SK-N-SH (cell line): ENCODE results near the gene MYH11. TPM values are rescaled to one million over a fixed set of nuclear protein-coding genes. Genes with fewer than 3 reads are reported as not detected.

Source experiments
- CTCF ChIA-PET: fragments of 300-600, 350-600 bp; formaldehyde crosslinking; extraction: SDS; loops from one replicate; lab custom pipeline; 2021; lab: Yijun Ruan, JAX
- POLR2A ChIA-PET: fragments of 350-600 bp; sonication (Branson Sonifier 250); formaldehyde crosslinking; extraction: SDS; loops from one replicate; lab custom pipeline; 2020; ENCODE audit warnings: antibody characterized with exemption, inconsistent platforms; lab: Yijun Ruan, JAX
- DNase-seq: peaks from one replicate; pipeline ENCODE4 v3.0.0; 2012
- H2AFZ ChIP-seq: fragments of 200-600 bp; sonication (generic); 2 replicates; pipeline ENCODE4 v1.8.1; 2016; ENCODE audit warnings: antibody characterized with exemption, mild to moderate bottlenecking, low read depth
- H3F3A ChIP-seq: fragments of 200-600 bp; sonication (generic); replicated peaks from 2 replicates; pipeline ENCODE3; 2016; ENCODE audit warnings: antibody characterized with exemption, mild to moderate bottlenecking; ENCODE audit not compliant: insufficient read depth
- H3K27ac ChIP-seq, 2 experiments: fragments of 200-500 bp in 1 of 2; fragments of 200-600 bp in 1 of 2; sonication (Bioruptor generic) in 1 of 2; sonication (generic), shearing (Covaris generic) in 1 of 2; 2 replicates each; pipeline versions ENCODE4 v1.5.1 to v1.6.1; 2014 to 2016; ENCODE audit warnings: low read depth in 2 of 2, inconsistent platforms in 1 of 2, low read length in 1 of 2, mild to moderate bottlenecking in 1 of 2, mixed read lengths in 1 of 2
- H3K27me3 ChIP-seq: fragments of 200-600 bp; sonication (generic), shearing (Covaris generic); 2 replicates; pipeline ENCODE4 v1.6.1; 2016; ENCODE audit warnings: mixed run types; ENCODE audit not compliant: insufficient read depth
- H3K36me3 ChIP-seq, 2 experiments: fragments of 200-500 bp in 1 of 2; fragments of 200-600 bp in 1 of 2; sonication (Bioruptor generic) in 1 of 2; sonication (generic) in 1 of 2; replicated peaks in 1 of 2; 2 replicates each; pipeline versions ENCODE3 to v1.5.1; 2014 to 2016; ENCODE audit warnings: low read length in 1 of 2, mild to moderate bottlenecking in 1 of 2; ENCODE audit not compliant: insufficient read depth in 2 of 2, control insufficient read depth in 1 of 2
- H3K4me1 ChIP-seq, 2 experiments: fragments of 200-500 bp in 1 of 2; fragments of 200-600 bp in 1 of 2; sonication (Bioruptor generic) in 1 of 2; sonication (generic), shearing (Covaris generic) in 1 of 2; 2 replicates each; pipeline versions ENCODE4 v1.5.1 to v1.6.1; 2014 to 2016; ENCODE audit warnings: low read depth in 1 of 2, low read length in 1 of 2, mixed run types in 1 of 2; ENCODE audit not compliant: insufficient read depth in 2 of 2, control insufficient read depth in 1 of 2
- H3K4me2 ChIP-seq: fragments of 200-600 bp; sonication (generic), shearing (Covaris generic); 2 replicates; pipeline ENCODE4 v1.6.1; 2017; ENCODE audit warnings: mixed run types
- H3K4me3 ChIP-seq, 2 experiments: fragments of 200-500 bp in 1 of 2; fragments of 200-600 bp in 1 of 2; sonication (Bioruptor generic) in 1 of 2; sonication (generic), shearing (Covaris generic) in 1 of 2; 2 replicates each; pipeline versions ENCODE4 v1.5.1 to v1.8.1; 2014 to 2016; ENCODE audit warnings: low read depth in 2 of 2, inconsistent platforms in 1 of 2, low read length in 1 of 2, mild to moderate bottlenecking in 1 of 2, mixed read lengths in 1 of 2, moderate library complexity in 1 of 2
- H3K79me2 ChIP-seq: fragments of 200-600 bp; sonication (generic); 2 replicates; pipeline ENCODE4 v1.8.1; 2017; ENCODE audit warnings: mild to moderate bottlenecking; ENCODE audit not compliant: insufficient read depth
- H3K9ac ChIP-seq: fragments of 200-600 bp; sonication (generic); 2 replicates; pipeline ENCODE4 v1.6.1; 2017; ENCODE audit warnings: mixed run types
- H3K9me2 ChIP-seq: fragments of 200-600 bp; sonication (generic); 2 replicates; pipeline ENCODE4 v1.6.1; 2017; ENCODE audit warnings: mixed run types
- H3K9me3 ChIP-seq: fragments of 200-600 bp; sonication (generic); 2 replicates; pipeline ENCODE4 v1.6.1; 2017; ENCODE audit warnings: mixed run types, mild to moderate bottlenecking, moderate library complexity
- H4K20me1 ChIP-seq: fragments of 200-600 bp; sonication (generic); 2 replicates; pipeline ENCODE4 v1.6.1; 2017; ENCODE audit warnings: mild to moderate bottlenecking, mixed run types; ENCODE audit not compliant: insufficient read depth
- CHD2 ChIP-seq: fragments of 150-350 bp; IDR thresholded peaks from 2 replicates; pipeline ENCODE4 v1.6.1; 2018; ENCODE audit warnings: low read length; ENCODE audit not compliant: partially characterized antibody
- EP300 ChIP-seq, 2 experiments: IDR thresholded peaks; 2 replicates each; pipeline versions ENCODE4 v1.4.0 to v1.6.1; 2012; ENCODE audit warnings: borderline replicate concordance in 1 of 2, low read depth in 1 of 2, low read length in 1 of 2
- EZH2phosphoT487 ChIP-seq: fragments of 200-600 bp; sonication (generic); IDR thresholded peaks from 2 replicates; pipeline ENCODE4 v1.6.1; 2017; ENCODE audit warnings: low read depth, mixed run types, mild to moderate bottlenecking, antibody characterized with exemption, moderate library complexity, borderline replicate concordance
- FOXJ3 ChIP-seq: sonication (generic); formaldehyde crosslinking; IDR thresholded peaks from 2 replicates; pipeline ENCODE4 v1.5.1; 2020; ENCODE audit warnings: mild to moderate bottlenecking, missing genetic modification reagents
- FOXM1 ChIP-seq: IDR thresholded peaks from 2 replicates; pipeline ENCODE4 v1.4.0; 2012; ENCODE audit warnings: low read depth, mild to moderate bottlenecking
- GABPA ChIP-seq: IDR thresholded peaks from 2 replicates; pipeline ENCODE4 v1.4.0; 2012; ENCODE audit warnings: low read depth, mild to moderate bottlenecking
- IRF3 ChIP-seq: fragments of 150-350 bp; IDR thresholded peaks from 2 replicates; pipeline ENCODE4 v1.6.1; 2016; ENCODE audit warnings: mild to moderate bottlenecking, low read depth, low read length
- MAX ChIP-seq: IDR thresholded peaks from 2 replicates; pipeline ENCODE4 v1.4.0; 2012; ENCODE audit warnings: low read depth
- MXI1 ChIP-seq: IDR thresholded peaks from 2 replicates; pipeline ENCODE4 v1.6.1; 2012; ENCODE audit warnings: mild to moderate bottlenecking, low read depth, low read length, improper control_type of control experiment
- NFIC ChIP-seq: IDR thresholded peaks from 2 replicates; pipeline ENCODE4 v1.4.0; 2012; ENCODE audit warnings: borderline replicate concordance
- RAD21 ChIP-seq: IDR thresholded peaks from 2 replicates; pipeline ENCODE4 v1.6.1; 2012; ENCODE audit warnings: mild to moderate bottlenecking, low read length
- RFX5 ChIP-seq: IDR thresholded peaks from 2 replicates; pipeline ENCODE4 v1.6.1; 2012; ENCODE audit warnings: mild to moderate bottlenecking, improper control_type of control experiment, low read length
- TAF1 ChIP-seq: IDR thresholded peaks from 2 replicates; pipeline ENCODE4 v1.6.1; 2012; ENCODE audit warnings: low read depth, mild to moderate bottlenecking, low read length, moderate library complexity, borderline replicate concordance
- TCF12 ChIP-seq: IDR thresholded peaks from 2 replicates; pipeline ENCODE4 v1.4.0; 2012
- TEAD4 ChIP-seq: IDR thresholded peaks from 2 replicates; pipeline ENCODE4 v1.4.0; 2012; ENCODE audit warnings: mild to moderate bottlenecking, borderline replicate concordance; ENCODE audit not compliant: insufficient read depth
- USF2 ChIP-seq: fragments of 150-350 bp; IDR thresholded peaks from 2 replicates; pipeline ENCODE4 v1.6.1; 2017; ENCODE audit warnings: antibody characterized with exemption, low read length, low read depth, borderline replicate concordance
- WGBS: methylation state at CpG from one replicate; pipeline ENCODE4 v1.1.6; 2017; ENCODE audit warnings: low lambda C conversion rate; 5-methylcytosine and 5-hydroxymethylcytosine counted together
- polyA plus RNA-seq, 3 experiments: library from polyadenylated mRNA; depleted of rRNA; stranded (reverse); fragments of >200 nt; gene quantifications; 2 replicates each; pipeline ENCODE4 v1.2.3, GENCODE V29; 2012
- TF ChIP-seq, protein P1 (sequence below): IDR thresholded peaks from 2 replicates; pipeline ENCODE4 v1.4.0; 2012; ENCODE audit warnings: low read depth, borderline replicate concordance
- TF ChIP-seq, protein P2 (sequence below): IDR thresholded peaks from 2 replicates; pipeline ENCODE4 v1.6.1; 2012; ENCODE audit warnings: mild to moderate bottlenecking, low read depth, low read length, moderate library complexity

The MYH11 gene
- polyA plus RNA-seq, 1 of the 3 experiments (the other 2 are of a cell fraction) = 0.02 TPM

DNA sequence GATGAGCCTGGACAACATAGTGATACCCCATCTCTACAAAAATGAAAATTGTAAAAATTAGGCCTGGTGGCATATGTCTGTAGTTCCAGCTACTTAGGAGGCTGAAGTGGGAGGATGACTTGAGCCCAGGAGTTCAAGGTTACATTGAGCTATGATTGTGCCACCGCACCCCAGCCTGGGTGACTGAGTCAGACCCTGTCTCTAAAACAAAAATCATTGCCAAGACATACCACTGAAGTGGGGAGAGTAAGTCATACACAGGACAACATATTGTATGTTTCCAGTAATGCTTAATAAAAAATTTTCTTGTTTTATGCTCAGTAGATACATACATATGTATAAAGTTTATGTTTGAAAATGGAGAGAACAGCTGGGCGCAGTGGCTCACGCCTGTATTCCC, 167.5 kb downstream of the MYH11 start (continued):
- TF ChIP-seq TEAD4 = no peak
- TF ChIP-seq NFIC = no peak
- no peak for TF ChIP-seq TAF1

DNA sequence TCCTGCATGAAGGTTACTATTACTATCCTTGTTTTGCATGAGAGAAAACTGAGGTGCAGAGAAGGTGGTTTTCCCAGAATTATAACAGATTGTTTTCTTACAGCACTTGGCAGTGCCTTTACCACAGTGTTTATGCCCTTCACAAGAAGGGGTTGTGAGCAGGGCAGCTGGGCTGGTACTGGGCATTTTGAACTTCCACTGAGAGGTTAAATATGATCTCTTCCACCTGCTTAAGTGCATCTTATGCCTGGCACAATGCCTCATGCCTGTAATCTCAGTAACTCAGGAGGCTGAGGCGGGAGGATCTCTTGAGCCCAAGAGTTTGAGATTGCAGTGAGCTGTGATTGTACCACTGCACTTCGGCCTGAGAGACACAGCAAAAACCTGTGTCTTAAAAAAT, 170.5 kb downstream of the MYH11 start:
- Histone ChIP-seq H3K27me3 (no peaks in the 10 kb centered on the region), H3F3A (peaks cover 7% of the 10 kb centered on the region), H3K4me1 (peaks cover 0 to 4% of the 10 kb centered on the region in 2 experiments; a peak in 1 of 4 replicates), H3K36me3 (peaks cover 11 to 31% of the 10 kb centered on the region in 2 experiments), H3K9me2 (no peaks in the 10 kb centered on the region), H4K20me1 (no peaks in the 10 kb centered on the region), H3K4me3 (no peak overlapping the region), H3K27ac (no peak overlapping the region), H3K9ac (no peak overlapping the region), H3K4me2 (no peak overlapping the region), H3K79me2 (peaks cover 31% of the 10 kb centered on the region), H3K9me3 (no peaks in the 10 kb centered on the region), H2AFZ (no peak overlapping the region)
- no peak for DNase-seq
- ChIA-PET CTCF (no interaction called here), POLR2A (no interaction called here)
- no peak for TF ChIP-seq FOXJ3 (CRISPR knock-in tag)
- no peak for TF ChIP-seq GABPA
- TF ChIP-seq USF2 = no peak
- no peak for TF ChIP-seq RAD21
- WGBS = 100% methylated on average over 2 of the region's 2 CpGs

GRCh38 chr16:15682105-15682570, 174.7 kb downstream of the MYH11 start:
- WGBS = 55% methylated on average over 7 of the region's 7 CpGs
- no peak for DNase-seq
- Histone ChIP-seq H3K4me1 (no peaks in the 10 kb centered on the region; a peak in 1 of 4 replicates), H3K4me2 (no peak overlapping the region), H3K79me2 (peaks cover 39% of the 10 kb centered on the region), H3K9ac (no peak overlapping the region), H3K27me3 (no peaks in the 10 kb centered on the region), H3K36me3 (peaks cover 7 to 26% of the 10 kb centered on the region in 2 experiments), H3K27ac (peak overlapping the region in 1 of 2 experiments; percentile 47; a peak in 2 of 4 replicates), H2AFZ (no peak overlapping the region), H3K4me3 (no peak overlapping the region), H3F3A (peaks cover 5% of the 10 kb centered on the region), H4K20me1 (no peaks in the 10 kb centered on the region), H3K9me3 (no peaks in the 10 kb centered on the region), H3K9me2 (no peaks in the 10 kb centered on the region)
- ChIA-PET POLR2A (no interaction called here), CTCF (interaction anchor here (0.9 to 1.5 kb wide), 3 partner anchors 14 to 32 kb away, joined by 3 to 4 read pairs (median 4); partner anchors contain the start of gene NDE1)
- TF ChIP-seq USF2 (no peak), FOXJ3 (CRISPR knock-in tag) (no peak), CHD2 (no peak), FOXM1 (no peak), EZH2phosphoT487 (no peak), EP300 (IDR thresholded peaks at IDR 0.05; ENCODE audit: borderline replicate concordance in 1 of 2, low read depth in 1 of 2, low read length in 1 of 2) (no peak), MAX (no peak), RFX5 (no peak), MXI1 (no peak), IRF3 (no peak), TCF12 (no peak)
- TF ChIP-seq, protein P1, sequence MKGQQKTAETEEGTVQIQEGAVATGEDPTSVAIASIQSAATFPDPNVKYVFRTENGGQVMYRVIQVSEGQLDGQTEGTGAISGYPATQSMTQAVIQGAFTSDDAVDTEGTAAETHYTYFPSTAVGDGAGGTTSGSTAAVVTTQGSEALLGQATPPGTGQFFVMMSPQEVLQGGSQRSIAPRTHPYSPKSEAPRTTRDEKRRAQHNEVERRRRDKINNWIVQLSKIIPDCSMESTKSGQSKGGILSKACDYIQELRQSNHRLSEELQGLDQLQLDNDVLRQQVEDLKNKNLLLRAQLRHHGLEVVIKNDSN = peak; percentile 63; the same call in 1 of the 2 replicates
- TF ChIP-seq, protein P2, sequence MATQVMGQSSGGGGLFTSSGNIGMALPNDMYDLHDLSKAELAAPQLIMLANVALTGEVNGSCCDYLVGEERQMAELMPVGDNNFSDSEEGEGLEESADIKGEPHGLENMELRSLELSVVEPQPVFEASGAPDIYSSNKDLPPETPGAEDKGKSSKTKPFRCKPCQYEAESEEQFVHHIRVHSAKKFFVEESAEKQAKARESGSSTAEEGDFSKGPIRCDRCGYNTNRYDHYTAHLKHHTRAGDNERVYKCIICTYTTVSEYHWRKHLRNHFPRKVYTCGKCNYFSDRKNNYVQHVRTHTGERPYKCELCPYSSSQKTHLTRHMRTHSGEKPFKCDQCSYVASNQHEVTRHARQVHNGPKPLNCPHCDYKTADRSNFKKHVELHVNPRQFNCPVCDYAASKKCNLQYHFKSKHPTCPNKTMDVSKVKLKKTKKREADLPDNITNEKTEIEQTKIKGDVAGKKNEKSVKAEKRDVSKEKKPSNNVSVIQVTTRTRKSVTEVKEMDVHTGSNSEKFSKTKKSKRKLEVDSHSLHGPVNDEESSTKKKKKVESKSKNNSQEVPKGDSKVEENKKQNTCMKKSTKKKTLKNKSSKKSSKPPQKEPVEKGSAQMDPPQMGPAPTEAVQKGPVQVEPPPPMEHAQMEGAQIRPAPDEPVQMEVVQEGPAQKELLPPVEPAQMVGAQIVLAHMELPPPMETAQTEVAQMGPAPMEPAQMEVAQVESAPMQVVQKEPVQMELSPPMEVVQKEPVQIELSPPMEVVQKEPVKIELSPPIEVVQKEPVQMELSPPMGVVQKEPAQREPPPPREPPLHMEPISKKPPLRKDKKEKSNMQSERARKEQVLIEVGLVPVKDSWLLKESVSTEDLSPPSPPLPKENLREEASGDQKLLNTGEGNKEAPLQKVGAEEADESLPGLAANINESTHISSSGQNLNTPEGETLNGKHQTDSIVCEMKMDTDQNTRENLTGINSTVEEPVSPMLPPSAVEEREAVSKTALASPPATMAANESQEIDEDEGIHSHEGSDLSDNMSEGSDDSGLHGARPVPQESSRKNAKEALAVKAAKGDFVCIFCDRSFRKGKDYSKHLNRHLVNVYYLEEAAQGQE = no peak
